Measurements from ENCODE around the gene EIF4G3.

GRCh38 chr1:21052034-21052433 is 124.7 kb downstream of the EIF4G3 start:
- TF ChIP-seq TAF1 (IDR thresholded peaks at IDR 0.05; ENCODE audit: borderline replicate concordance, insufficient read depth, low read length) (no peak), POLR2AphosphoS5 (IDR thresholded peaks at IDR 0.05; ENCODE audit: low read depth, low read length) (no peak)
